PC-3 (cell line): ENCODE results near the gene KCTD5. TPM values are rescaled to one million over a fixed set of nuclear protein-coding genes. Genes with fewer than 3 reads are reported as not detected.
"Not testable (repeated sequence)": the region's sequence is repeated elsewhere in the genome, so short reads cannot be mapped to it uniquely, and the experiment has no call there.

ENCODE experiments used
- ATAC-seq: fragments of 200-7000 bp; cut with Tn5 transposase; 2 replicates; pipeline ENCODE4 v1.9.1; 2020; ENCODE audit warnings: mild to moderate bottlenecking, moderate library complexity
- BruUV-seq: library from RNA; stranded (reverse); fragments of 400-500 nt; replicated peaks from 2 replicates; lab custom pipeline; 2021; lab: Mats Ljungman, UMichigan
- CTCF ChIA-PET: fragments of 300-600 bp; sonication (Branson Sonifier 250); formaldehyde crosslinking; loops from one replicate; lab custom pipeline; 2022; ENCODE audit warnings: antibody characterized with exemption; lab: Charles Lee
- POLR2A ChIA-PET: fragments of 300-600 bp; sonication (Branson Sonifier 250); formaldehyde crosslinking; loops from one replicate; lab custom pipeline; 2022; ENCODE audit warnings: antibody characterized with exemption; ENCODE audit not compliant: unreplicated experiment; lab: Charles Lee
- DNase-seq: peaks from one replicate; pipeline ENCODE4 v3.0.0-alpha.2; 2015
- H2AFZ ChIP-seq: fragments of 300-600 bp; sonication (generic); 2 replicates; pipeline ENCODE4 v1.6.0; 2016; ENCODE audit warnings: antibody characterized with exemption, low read length
- H3F3A ChIP-seq: fragments of 300-600 bp; sonication (generic); one replicate; pipeline ENCODE4 v1.6.0; 2017; ENCODE audit warnings: antibody characterized with exemption, low read length, control low read depth, mild to moderate bottlenecking; ENCODE audit not compliant: unreplicated experiment
- H3K27ac ChIP-seq: fragments of 300-600 bp; sonication (generic); 2 replicates; pipeline ENCODE4 v1.5.1; 2016; ENCODE audit warnings: mild to moderate bottlenecking, low read length
- H3K27me3 ChIP-seq: fragments of 300-600 bp; sonication (generic); 2 replicates; pipeline ENCODE4 v1.6.1; 2016; ENCODE audit warnings: low read length, mixed read lengths
- H3K36me3 ChIP-seq: fragments of 300-600 bp; sonication (generic); 2 replicates; pipeline ENCODE4 v1.6.1; 2016; ENCODE audit warnings: low read depth, mixed run types, low read length, mixed read lengths
- H3K4me1 ChIP-seq: fragments of 300-600 bp; sonication (generic); 2 replicates; pipeline ENCODE4 v1.5.1; 2016; ENCODE audit warnings: low read length; ENCODE audit not compliant: insufficient read depth
- H3K4me2 ChIP-seq: fragments of 300-600 bp; sonication (generic); 2 replicates; pipeline ENCODE4 v1.6.0; 2016; ENCODE audit warnings: low read length
- H3K4me3 ChIP-seq: fragments of 300-600 bp; sonication (generic); 2 replicates; pipeline ENCODE4 v1.5.1; 2016; ENCODE audit warnings: mild to moderate bottlenecking, low read length, mixed read lengths
- H3K79me2 ChIP-seq: fragments of 300-600 bp; sonication (generic); 2 replicates; pipeline ENCODE4 v1.6.1; 2017; ENCODE audit warnings: low read length, mixed read lengths
- H3K9ac ChIP-seq: fragments of 300-600 bp; sonication (generic); 2 replicates; pipeline ENCODE4 v1.6.0; 2016; ENCODE audit warnings: mild to moderate bottlenecking, low read length
- H3K9me2 ChIP-seq: fragments of 300-600 bp; sonication (generic); replicated peaks from 2 replicates; pipeline ENCODE4 v1.6.1; 2016; ENCODE audit warnings: mixed run types, low read length, mixed read lengths
- H3K9me3 ChIP-seq: fragments of 300-600 bp; sonication (generic); 2 replicates; pipeline ENCODE4 v1.6.1; 2016; ENCODE audit warnings: low read length, mixed read lengths
- H4K20me1 ChIP-seq: fragments of 300-600 bp; sonication (generic); 2 replicates; pipeline ENCODE4 v1.6.1; 2016; ENCODE audit warnings: low read length, mixed read lengths
- EZH2 ChIP-seq: fragments of 300-600 bp; sonication (generic); IDR thresholded peaks from one replicate; pipeline ENCODE4 v1.6.1; 2017; ENCODE audit warnings: antibody characterized with exemption, mild to moderate bottlenecking, low read length; ENCODE audit not compliant: unreplicated experiment
- EZH2phosphoT487 ChIP-seq: fragments of 300-600 bp; sonication (generic); IDR thresholded peaks from 2 replicates; pipeline ENCODE4 v1.6.1; 2018; ENCODE audit warnings: mild to moderate bottlenecking, antibody characterized with exemption, low read length, borderline replicate concordance
- intact Hi-C: fragments of 100-400 bp; cut with micrococcal nuclease; formaldehyde crosslinking; loops from 2 replicates; pipeline ENCODE4 v1.9.0; 2023
- total RNA-seq: library from RNA; depleted of rRNA; stranded (reverse); fragments of >200 nt; gene quantifications from 2 replicates; pipeline ENCODE4 v1.2.3, GENCODE V29; 2014
- TF ChIP-seq, protein P1 (sequence below): fragments of 300-600 bp; sonication (generic); conservative IDR thresholded peaks from 2 replicates; pipeline ENCODE4 v1.5.1; 2017; ENCODE audit warnings: antibody characterized with exemption, low read depth, mild to moderate bottlenecking, low read length

KCTD5 gene
- total RNA-seq, 1 experiment from 2014 or later = 52.2 TPM

DNA sequence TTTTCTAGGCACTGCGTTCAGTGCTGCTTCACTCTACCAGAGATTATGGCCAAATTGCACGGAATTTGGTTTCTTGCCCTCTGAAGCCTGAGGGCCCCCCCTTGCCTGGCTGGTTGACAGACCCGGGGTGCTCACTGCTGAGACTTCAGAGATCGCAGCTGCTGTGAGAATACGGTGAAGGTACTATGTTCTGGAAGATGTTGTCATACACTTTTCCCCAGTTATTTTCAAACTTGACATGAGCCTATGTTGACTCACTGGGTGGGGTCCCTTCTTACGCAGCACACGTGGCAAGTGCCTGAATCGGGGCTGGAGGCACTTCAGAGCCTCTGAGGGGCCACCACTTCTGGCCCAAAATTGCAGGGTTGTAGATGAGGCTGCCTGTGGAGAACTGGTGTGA lies 2.0 kb upstream of the KCTD5 start:
- Histone ChIP-seq H3K4me2 (peak overlapping the region; percentile 95), H3K27ac (peak overlapping the region; percentile 96), H3K4me1 (peaks cover 33% of the 10 kb centered on the region), H3K79me2 (peaks cover 38% of the 10 kb centered on the region), H3K9ac (peak overlapping the region; percentile 98)
- H2AFZ ChIP-seq, H3K4me3 ChIP-seq, H3K9me3 ChIP-seq, POLR2A ChIA-PET, H3K9me2 ChIP-seq, CTCF ChIA-PET, H3F3A ChIP-seq, BruUV-seq, H3K27me3 ChIP-seq, H3K36me3 ChIP-seq, H4K20me1 ChIP-seq: not testable (repeated sequence)
- peak; percentile 71 for DNase-seq
- ATAC-seq = peak; percentile 33
- intact Hi-C loops = loop anchor here (5.0 kb wide), 1 partner anchor 42 kb away; the partner anchor contains the start of gene PRSS27

DNA sequence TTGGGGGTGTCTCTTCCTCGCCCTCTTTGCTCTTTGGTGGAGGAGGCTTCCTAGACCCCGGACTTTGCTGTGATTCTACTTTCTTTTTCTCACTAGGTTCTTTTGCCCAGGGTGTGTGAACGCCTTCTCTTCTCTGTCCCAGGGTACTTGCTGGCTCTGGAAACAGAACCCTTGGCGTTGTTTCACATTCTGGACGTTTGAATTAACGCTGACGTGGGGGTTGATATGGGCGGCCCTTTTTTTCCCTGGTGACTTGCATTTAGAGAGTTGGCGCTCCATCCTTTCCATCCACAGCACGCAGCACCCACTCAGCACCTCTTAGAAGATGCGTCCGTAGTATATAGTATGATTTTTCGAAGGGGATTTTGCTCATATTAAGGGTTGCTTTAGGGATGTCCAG lies 718 bp downstream of the KCTD5 start:
- DNase-seq (peak; percentile 8), ATAC-seq (peak; percentile 1; the same call in 1 of the 2 replicates)
- intact Hi-C loops = loop anchor here (5.0 kb wide), 1 partner anchor 39 kb away; the partner anchor contains the start of gene PRSS27
- POLR2A ChIA-PET, H3K9me3 ChIP-seq, H2AFZ ChIP-seq, H4K20me1 ChIP-seq, BruUV-seq, H3K9me2 ChIP-seq, H3K27me3 ChIP-seq, CTCF ChIA-PET, H3F3A ChIP-seq, H3K36me3 ChIP-seq: not testable (repeated sequence)
- Histone ChIP-seq H3K9ac (peak overlapping the region; percentile 98), H3K4me3 (peak overlapping the region; percentile 99), H3K79me2 (peaks cover 52% of the 10 kb centered on the region), H3K4me2 (peak overlapping the region; percentile 95), H3K27ac (peak overlapping the region; percentile 44; the same call in 1 of the 2 replicates), H3K4me1 (peaks cover 22% of the 10 kb centered on the region)

DNA sequence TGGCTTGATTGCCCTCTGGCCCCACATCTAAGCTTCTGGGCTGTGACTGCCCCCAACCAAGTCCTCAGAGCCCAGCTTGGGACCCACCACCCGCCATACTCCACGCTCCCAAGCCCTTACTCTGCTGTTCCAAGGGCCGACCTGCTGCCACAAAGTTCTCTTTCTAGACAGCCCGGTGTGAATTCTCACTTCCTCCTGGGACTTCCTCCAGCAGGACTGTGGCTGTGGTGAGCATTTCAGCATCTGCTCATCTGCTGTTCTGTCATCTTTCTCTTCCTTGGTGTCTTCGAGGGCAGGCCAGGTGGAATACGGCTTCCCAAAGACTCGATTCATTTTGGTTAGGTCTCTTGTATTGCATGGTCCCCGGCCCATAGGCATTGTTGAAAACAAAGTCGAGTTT lies 3.8 kb downstream of the KCTD5 start:
- POLR2A ChIA-PET, H3K9me3 ChIP-seq, H3K9ac ChIP-seq, BruUV-seq, intact Hi-C loops, H3K4me3 ChIP-seq, H3K9me2 ChIP-seq, H3K36me3 ChIP-seq, H4K20me1 ChIP-seq, ATAC-seq, H3K4me1 ChIP-seq, H3K27me3 ChIP-seq, H3K27ac ChIP-seq, H3F3A ChIP-seq, H3K4me2 ChIP-seq, DNase-seq, CTCF ChIA-PET, H2AFZ ChIP-seq: not testable (repeated sequence)
- peaks cover 62% of the 10 kb centered on the region for H3K79me2 ChIP-seq

DNA sequence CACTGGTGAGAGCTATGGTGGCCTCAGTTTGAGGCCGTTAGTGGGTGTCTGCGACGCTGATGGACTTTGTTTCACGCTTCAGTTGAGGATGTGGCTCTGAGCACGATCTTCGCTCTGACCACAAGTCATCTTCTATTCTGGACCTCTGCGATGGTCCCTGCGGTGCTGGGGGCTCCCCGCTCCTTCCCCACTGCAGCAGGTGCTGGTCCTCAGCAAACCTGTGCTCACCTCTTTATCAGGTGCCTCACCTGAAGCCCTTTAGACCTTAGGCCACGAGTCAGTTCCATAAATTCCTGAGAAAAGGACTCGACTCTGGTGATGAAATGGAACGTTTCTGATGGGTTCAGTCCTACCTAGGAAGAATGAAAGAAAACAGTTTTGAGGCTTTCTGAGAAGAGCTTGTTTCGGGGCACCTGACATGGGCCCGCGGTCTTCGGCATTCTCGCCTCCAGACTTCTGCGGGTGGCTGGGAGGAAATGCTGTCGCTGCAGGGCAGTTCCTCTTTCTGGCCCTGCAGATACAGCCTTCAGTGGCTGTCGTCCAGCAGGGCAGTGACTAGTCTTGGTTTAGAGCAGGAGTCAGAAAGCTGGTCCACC lies 4.7 kb downstream of the KCTD5 start:
- ChIA-PET CTCF (no interaction called here), POLR2A (interaction anchor here (0.5 kb wide), 1 partner anchor 82 kb away, joined by 3 read pairs; no protein-coding TSS in a partner anchor)
- no peaks in the 10 kb centered on the region for H3K9me3 ChIP-seq
- no peak for DNase-seq
- no peaks in the 10 kb centered on the region for H3K4me1 ChIP-seq
- no TSS peak for BruUV-seq
- no peaks in the 10 kb centered on the region for H3F3A ChIP-seq
- no peak for ATAC-seq
- no peaks in the 10 kb centered on the region for H3K9me2 ChIP-seq
- H3K36me3 ChIP-seq = no peaks in the 10 kb centered on the region
- intact Hi-C loops = no loop called here
- no peak overlapping the region for H3K9ac ChIP-seq
- H3K27me3 ChIP-seq = no peaks in the 10 kb centered on the region
- no peak for TF ChIP-seq EZH2
- no peak for TF ChIP-seq EZH2phosphoT487
- TF ChIP-seq, protein P1, sequence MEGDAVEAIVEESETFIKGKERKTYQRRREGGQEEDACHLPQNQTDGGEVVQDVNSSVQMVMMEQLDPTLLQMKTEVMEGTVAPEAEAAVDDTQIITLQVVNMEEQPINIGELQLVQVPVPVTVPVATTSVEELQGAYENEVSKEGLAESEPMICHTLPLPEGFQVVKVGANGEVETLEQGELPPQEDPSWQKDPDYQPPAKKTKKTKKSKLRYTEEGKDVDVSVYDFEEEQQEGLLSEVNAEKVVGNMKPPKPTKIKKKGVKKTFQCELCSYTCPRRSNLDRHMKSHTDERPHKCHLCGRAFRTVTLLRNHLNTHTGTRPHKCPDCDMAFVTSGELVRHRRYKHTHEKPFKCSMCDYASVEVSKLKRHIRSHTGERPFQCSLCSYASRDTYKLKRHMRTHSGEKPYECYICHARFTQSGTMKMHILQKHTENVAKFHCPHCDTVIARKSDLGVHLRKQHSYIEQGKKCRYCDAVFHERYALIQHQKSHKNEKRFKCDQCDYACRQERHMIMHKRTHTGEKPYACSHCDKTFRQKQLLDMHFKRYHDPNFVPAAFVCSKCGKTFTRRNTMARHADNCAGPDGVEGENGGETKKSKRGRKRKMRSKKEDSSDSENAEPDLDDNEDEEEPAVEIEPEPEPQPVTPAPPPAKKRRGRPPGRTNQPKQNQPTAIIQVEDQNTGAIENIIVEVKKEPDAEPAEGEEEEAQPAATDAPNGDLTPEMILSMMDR = no peak
- H2AFZ ChIP-seq = no peak overlapping the region
- H4K20me1 ChIP-seq = peaks cover 5% of the 10 kb centered on the region; the same call in 1 of the 2 replicates
- H3K4me2 ChIP-seq = no peak overlapping the region
- H3K4me3 ChIP-seq = no peak overlapping the region
- H3K27ac ChIP-seq = no peak overlapping the region
- H3K79me2 ChIP-seq = peaks cover 62% of the 10 kb centered on the region
